Fibroblast of skin of back (primary cell): ENCODE results near the gene GNAI3.

Experiments used
- DNase-seq: peaks from one replicate; pipeline ENCODE4 v3.0.0-alpha.2; 2013

GNAI3 gene

DNA sequence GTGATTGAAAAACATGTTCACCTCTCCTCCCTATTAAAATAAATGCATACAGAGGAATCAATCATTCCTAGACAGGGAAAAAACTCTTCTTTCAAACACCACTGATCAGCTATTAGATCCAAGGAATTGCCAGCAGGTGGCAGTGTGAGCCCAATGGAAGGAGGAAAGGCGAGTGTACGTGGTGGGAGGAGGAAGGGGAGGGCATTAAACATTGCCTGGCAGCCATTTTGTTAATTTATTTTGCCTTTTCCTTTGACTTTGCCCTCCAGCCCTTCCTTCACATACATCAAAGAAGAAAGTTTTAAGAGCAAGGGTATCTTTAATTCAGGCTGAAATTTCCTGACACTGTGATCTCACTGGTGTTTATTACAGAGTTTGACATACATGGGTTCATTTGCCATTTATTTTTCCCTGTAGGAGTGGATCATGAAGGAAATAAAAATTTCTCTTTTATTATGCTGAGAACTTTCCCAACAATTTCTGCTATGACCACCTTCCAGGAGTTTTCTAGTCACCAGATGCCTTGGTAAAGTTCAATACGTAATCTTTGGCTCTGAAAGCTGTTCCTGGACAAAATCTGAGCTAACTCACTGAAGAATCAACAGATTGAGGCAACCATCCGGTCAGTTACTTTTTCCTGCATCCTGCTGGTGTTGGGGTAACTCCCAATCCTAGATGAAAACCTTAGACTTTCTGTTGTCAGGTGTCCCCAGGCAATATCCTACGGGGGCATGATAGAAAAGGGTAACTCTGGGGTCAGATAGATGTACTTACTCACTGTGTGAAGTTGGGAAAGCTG lies 1.9 kb upstream of the GNAI3 start:
- peak; percentile 89 for DNase-seq

DNA sequence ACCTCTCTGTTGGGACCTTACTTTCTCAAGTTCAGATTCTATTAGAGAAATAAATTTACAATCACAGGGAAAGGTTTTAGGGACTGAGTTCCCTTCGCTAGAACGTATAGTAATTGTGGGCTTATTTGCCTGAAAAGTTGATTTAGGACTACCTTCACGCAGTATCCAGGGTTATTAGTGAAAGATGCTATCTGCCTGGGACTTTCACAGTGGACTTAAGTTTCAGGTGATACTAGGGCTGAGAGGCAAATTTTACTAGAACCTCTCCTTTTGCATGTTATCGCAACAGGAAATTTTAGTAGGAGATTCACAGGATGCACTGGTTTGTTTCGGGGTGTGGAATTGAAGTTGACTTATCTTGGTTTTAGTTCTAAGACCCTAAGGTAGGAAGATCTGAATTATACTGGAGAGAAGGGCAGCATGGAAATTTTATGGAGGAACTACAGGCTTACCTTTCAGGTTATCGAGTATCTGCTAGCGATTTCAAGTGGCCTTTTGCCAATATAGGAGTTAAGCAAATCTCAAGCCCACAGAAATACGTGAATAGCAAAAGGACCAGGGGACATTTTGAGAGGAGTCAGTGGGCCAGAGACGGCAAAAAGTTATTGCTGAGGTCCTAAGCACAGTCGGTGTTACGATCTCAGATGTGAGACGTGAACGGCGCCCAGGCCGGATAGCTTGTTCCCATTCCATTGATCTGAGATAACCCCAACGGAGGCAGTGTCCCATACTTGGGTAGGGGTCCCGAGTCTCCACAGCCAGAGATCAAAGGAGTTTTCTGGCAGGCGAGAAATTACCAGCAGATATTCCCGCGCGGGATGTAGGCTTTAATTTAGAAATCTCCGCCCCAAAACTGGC lies 723 bp upstream of the GNAI3 start:
- DNase-seq: peak; percentile 37

- no peak for DNase-seq
Observed at GRCh38 chr1:109556563-109556962, 8.1 kb downstream of the GNAI3 start.

GRCh38 chr1:109557520-109557919 lies 9.1 kb downstream of the GNAI3 start:
- no peak for DNase-seq

GRCh38 chr1:109559995-109560394 lies 11.6 kb downstream of the GNAI3 start:
- no peak for DNase-seq

- no peak for DNase-seq
Observed at GRCh38 chr1:109564194-109564878, 15.9 kb downstream of the GNAI3 start.

DNA sequence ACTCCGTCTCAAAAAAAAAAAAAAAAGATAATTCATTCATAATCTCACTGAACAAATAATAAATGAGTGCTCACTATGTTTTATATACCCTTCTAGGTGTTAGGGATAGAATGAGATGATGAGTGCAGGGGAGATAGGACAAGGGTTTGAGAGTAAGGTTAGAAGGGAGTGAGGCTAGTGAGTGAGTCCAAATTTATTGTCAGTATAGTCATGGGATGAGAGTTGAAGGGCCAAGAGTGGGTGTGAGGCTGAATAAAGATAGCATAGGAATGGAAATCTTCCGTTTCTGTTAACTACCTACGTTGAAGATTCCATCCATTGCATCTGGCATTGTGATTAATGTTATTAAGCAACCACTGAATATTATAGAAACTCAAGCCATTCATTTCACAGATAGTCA lies 16.8 kb downstream of the GNAI3 start:
- no peak for DNase-seq

- DNase-seq: no peak
Observed at GRCh38 chr1:109566982-109567381, 18.6 kb downstream of the GNAI3 start.

DNA sequence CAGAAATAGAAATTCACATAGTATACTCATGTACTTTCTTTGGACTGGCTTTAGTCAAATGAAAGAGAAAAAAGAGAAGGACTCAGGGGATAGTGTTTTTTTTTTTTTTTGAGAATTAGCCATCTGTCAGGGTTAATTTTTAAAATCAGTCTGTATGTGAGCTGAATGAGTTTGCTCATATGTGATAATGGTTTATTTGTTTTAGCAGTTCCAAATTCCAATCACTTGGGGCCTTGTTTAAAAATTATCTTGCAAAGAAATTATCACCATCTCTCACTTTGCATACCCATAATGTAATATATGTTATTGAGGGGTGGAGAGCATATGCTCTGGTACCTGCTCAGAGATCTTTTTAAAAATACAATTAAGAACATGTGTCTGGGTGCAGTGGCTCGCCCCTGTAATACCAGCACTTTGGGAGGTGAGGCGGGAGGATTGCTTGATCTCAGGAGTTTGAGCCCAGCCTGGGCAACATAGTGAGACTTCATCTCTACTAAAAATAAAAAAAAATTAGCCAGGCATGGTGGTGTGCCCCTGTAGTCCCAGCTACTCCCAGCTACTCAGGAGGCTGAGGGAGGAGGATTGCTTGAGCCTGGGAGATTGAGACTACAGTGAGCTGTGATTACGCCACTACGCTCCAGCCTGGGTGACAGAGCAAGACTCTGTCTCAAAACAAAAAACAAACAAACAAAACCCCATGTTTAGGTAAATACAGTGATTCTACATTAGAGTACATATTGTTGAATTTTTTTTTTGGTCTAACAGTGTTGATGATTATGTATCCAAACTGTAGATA lies 19.7 kb downstream of the GNAI3 start:
- no peak for DNase-seq

DNA sequence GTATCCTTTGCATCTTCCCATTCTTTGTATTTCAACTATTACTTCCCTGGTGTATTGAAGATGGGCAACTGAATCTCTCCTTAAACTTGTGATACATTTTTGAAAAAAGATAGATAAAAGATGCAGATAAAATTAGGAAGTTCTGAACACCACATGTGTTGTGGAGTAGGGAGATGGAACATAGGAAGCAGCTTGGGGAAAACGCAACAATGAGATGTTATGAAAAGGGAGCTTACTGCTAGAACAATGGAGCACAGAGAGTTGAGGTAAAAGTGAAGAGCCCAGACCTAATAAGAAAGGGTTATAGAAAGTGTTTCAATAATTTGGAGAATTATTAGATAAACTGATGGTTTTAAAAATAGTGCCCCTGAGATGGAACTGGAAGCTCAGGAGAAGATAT lies 20.9 kb downstream of the GNAI3 start:
- no peak for DNase-seq

DNA sequence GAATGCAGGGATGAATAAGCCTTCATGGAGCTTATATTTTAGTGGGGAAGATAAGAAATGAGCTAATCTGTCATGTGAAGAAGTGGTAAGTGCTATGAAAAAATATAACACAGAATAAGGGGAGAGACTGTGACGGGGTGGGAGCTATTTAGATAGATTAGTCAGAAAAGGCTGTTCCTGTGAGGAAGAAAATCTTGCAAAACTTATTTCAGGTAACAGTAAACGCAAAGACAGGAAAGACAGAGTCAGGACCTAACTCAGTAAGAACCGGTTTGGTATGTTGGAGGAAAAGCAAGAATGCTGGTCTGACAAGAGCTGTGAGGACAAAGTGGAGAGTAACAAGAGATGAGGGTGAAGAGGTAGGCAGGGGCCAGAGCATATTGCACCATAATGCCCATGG lies 22.0 kb downstream of the GNAI3 start:
- no peak for DNase-seq

DNA sequence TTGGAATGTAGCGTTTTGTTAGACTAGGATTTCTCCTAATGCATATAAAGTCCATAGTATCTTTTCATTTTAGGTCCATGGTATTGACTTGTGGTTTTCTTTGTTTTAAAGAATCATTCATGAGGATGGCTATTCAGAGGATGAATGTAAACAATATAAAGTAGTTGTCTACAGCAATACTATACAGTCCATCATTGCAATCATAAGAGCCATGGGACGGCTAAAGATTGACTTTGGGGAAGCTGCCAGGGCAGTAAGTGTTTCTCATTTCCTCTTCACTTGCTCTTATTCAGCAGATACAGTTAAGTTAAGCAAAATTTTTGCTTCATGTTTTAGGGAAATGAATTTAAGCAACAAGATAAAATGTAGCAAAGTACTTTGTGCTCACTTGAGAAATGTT lies 25.4 kb downstream of the GNAI3 start:
- no peak for DNase-seq

GRCh38 chr1:109578947-109579443 lies 30.6 kb downstream of the GNAI3 start:
- DNase-seq: no peak

DNA sequence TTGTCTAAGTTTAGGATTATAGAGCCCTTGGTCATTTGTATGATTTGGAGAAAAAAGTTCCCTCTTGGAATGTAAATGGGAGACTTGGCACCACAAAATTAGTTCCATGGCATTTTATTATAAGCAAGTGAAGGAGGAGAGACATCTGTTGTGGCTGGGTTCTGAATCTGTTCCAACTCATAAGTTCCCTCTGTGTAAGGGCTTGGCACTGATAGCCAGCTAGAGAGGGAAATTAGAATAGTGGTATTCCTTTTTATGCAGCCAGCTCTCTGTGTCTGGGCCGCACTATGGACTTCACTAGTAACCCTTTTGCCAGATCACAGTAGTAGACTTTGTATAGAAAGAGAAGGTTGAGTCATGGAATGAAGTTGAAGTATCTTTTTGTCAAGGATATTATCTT lies 31.1 kb downstream of the GNAI3 start:
- DNase-seq: no peak

GRCh38 chr1:109582021-109582420 lies 33.6 kb downstream of the GNAI3 start:
- no peak for DNase-seq

DNA sequence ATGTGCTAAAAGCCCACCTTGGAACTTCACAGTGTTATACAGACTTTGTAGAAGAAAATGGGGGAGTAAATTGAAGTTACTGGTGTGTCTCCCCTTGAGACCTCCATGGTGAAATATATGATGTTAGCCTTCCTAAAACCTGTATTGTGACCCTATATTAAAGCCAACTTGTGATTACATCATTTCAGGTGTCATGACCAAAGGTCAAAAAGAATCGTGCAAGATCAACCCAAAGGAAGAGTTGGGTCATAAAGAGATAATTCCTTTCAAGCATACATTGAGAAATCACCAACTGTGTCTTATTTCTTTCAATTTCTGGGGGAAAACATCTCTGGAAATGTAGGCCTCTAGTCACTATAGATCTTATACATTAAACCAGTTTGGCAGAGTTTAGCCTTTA lies 36.4 kb downstream of the GNAI3 start:
- no peak for DNase-seq

DNA sequence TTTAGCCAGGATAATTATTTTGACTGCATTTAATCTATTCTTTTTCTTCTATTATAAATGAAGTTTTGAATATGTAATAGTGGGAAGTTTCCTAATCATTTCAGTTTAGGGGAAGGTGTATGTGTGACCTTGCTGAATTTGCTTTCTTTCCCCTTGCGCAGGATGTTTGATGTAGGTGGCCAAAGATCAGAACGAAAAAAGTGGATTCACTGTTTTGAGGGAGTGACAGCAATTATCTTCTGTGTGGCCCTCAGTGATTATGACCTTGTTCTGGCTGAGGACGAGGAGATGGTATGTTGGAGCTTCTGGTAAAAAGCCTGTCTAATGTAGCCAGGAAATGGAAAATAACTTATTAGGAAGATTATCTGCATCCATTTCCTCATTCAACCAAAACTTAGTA lies 37.6 kb downstream of the GNAI3 start:
- DNase-seq: no peak

DNA sequence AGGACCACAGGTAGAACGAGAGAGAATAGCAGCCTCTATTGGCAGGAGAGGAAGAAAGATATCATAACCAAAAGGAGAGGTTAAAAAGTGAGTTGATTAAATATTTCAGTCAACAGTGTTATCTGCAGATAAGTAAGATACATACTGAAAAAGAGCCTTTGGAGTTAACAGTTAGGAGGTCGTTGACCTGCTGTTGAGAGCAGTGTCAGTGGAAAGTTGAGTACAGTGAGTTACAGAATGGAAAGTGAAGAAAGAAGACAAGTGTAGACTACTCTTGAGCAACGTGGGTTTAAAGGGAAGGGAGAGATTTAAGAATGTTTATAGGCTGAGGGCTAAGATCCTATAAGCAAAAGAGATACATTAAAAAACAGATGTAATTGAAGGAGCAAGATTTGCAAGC lies 40.8 kb downstream of the GNAI3 start:
- DNase-seq: no peak

GRCh38 chr1:109589679-109590078 lies 41.3 kb downstream of the GNAI3 start:
- no peak for DNase-seq

GRCh38 chr1:109592916-109593315 lies 44.5 kb downstream of the GNAI3 start:
- no peak for DNase-seq

DNA sequence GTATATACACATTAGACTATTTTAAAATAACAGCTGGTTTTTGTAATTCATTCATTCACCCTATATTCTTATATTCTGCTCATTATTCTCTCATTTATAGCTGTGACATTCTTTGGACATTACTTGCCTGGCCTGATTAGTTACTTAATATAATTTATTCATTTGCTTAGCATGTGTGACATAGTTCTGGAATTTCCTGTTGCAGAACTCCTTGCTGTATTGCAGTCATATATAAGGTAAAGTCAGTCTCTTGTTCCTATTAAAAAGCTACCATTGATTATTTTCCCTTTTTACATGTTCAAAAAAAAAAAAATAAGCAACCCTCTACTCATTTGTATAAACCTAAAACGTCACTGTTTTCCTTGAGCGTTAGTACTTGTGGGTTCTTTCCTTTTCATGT lies 47.1 kb downstream of the GNAI3 start:
- peak; percentile 50 for DNase-seq

DNA sequence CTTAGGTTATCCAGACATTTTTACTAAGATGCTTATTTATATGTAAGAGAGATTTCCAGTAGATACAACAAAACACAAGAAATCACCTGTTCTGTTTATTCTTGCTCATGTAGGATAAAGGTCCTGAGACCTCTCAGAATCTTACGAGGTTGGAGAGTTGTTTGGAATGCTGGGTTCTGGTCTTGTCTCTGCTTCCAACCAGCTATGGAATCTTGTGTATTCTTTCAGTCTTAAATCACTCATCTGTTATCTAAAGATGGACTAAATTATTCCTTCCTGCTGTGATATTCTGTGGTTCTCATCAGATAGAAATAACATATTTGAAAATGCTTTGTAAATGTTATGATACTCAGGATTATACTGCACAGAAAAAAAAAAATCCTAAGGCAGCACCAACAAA lies 49.7 kb downstream of the GNAI3 start:
- DNase-seq: peak; percentile 32
